Measurements from ENCODE around the gene TMEM31.

Gene TMEM31

DNA sequence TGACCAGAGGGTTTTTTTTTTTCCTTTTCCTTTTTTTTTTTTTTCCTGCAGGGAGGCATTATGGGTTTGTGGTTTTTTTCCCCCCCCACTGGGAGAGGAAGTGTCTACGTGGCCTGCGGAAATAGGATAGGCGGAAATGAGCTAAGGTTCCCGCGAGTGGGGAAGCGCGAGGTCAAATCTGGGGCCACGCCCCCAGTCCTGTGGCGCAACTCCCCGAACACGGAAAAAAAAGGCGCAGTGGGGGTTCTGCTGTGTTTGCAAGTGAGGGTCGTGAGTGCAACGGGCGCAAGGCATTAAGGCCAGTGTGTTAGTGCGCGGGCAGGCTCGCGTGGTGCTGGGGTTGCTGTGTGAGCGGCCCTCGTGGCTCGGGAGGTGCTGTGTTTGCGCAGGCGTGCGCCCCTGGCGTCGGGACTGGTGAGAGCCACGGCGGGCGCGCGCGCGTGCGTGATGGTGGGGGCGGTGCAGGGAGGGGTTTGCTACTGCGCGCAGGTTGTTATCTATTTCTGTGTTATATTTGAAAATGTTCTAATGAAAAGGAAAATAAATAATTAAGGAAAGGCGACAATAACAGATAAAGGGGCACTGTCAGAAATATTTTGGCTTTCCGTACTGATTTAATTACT lies 23.5 kb upstream of the TMEM31 start:
- peak overlapping the region; percentile 99 for H3K9ac ChIP-seq (ENCODE audit: low read depth, low read length, poor library complexity, severe bottlenecking)
- H3K27me3 ChIP-seq (ENCODE audit: insufficient read depth, low read length, poor library complexity, severe bottlenecking) = no peaks in the 10 kb centered on the region
- H2AFZ ChIP-seq (ENCODE audit: low read length) = peak overlapping the region; percentile 86
- peaks cover 30% of the 10 kb centered on the region for H4K20me1 ChIP-seq (ENCODE audit: insufficient read depth, low read length, poor library complexity, severe bottlenecking)
- peaks cover 18% of the 10 kb centered on the region for H3K36me3 ChIP-seq (ENCODE audit: insufficient read depth, low read length)
- H3K79me2 ChIP-seq (ENCODE audit: insufficient read depth, low read length) = peaks cover 49% of the 10 kb centered on the region
- peak overlapping the region; percentile 92 for H3K4me2 ChIP-seq (ENCODE audit: low read depth, low read length, poor library complexity, severe bottlenecking)
- H3K4me1 ChIP-seq (ENCODE audit: insufficient read depth, low read length, poor library complexity, severe bottlenecking) = peaks cover 25% of the 10 kb centered on the region
- no peaks in the 10 kb centered on the region for H3K9me2 ChIP-seq (replicated peaks; ENCODE audit: low read depth, low read length)
- H3K9me3 ChIP-seq (ENCODE audit: insufficient read depth, low read depth, low read length) = no peaks in the 10 kb centered on the region
- H3F3A ChIP-seq (ENCODE audit: low read depth) = no peaks in the 10 kb centered on the region; the same call in 1 of the 2 replicates
- no peak for TF ChIP-seq EZH2phosphoT487 (IDR thresholded peaks at IDR 0.05; ENCODE audit: borderline replicate concordance)
- TF ChIP-seq, protein P1, sequence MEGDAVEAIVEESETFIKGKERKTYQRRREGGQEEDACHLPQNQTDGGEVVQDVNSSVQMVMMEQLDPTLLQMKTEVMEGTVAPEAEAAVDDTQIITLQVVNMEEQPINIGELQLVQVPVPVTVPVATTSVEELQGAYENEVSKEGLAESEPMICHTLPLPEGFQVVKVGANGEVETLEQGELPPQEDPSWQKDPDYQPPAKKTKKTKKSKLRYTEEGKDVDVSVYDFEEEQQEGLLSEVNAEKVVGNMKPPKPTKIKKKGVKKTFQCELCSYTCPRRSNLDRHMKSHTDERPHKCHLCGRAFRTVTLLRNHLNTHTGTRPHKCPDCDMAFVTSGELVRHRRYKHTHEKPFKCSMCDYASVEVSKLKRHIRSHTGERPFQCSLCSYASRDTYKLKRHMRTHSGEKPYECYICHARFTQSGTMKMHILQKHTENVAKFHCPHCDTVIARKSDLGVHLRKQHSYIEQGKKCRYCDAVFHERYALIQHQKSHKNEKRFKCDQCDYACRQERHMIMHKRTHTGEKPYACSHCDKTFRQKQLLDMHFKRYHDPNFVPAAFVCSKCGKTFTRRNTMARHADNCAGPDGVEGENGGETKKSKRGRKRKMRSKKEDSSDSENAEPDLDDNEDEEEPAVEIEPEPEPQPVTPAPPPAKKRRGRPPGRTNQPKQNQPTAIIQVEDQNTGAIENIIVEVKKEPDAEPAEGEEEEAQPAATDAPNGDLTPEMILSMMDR (conservative IDR thresholded peaks at IDR 0.05; ENCODE audit: low read length) = 0 out of 2 replicates have a peak, but pooled peaks have one; percentile 12
- H3K4me3 ChIP-seq (ENCODE audit: low read length, poor library complexity, severe bottlenecking) = peak overlapping the region; percentile 99

DNA sequence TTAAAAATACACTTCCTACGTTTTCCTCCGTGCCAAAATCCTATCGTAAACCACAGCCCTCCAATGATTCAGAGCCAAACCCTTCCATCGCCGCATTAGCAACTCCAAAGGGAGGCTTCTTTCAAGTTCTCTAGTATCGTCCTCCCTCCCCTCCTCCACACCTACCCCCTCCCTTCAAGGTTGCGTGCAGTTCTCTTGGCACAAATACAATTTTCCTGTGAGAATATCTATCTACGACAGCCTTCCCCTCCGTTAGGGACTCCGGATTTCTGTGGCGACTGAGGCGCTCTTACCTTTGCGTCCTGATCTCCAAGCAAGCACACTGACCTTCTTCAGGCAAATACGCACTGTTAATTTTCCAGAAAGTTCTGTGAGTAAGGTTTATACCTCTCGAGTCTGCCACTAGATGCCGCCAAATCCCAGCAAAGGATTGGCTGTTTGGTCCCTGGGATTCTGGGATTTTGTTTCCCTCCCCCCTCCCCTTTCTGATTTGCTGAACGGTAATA lies 23.0 kb upstream of the TMEM31 start:
- Histone ChIP-seq H2AFZ (ENCODE audit: low read length) (peak overlapping the region; percentile 86), H3K27me3 (ENCODE audit: insufficient read depth, low read length, poor library complexity, severe bottlenecking) (no peaks in the 10 kb centered on the region), H3K79me2 (ENCODE audit: insufficient read depth, low read length) (peaks cover 46% of the 10 kb centered on the region), H3K4me3 (ENCODE audit: low read length, poor library complexity, severe bottlenecking) (peak overlapping the region; percentile 99), H3K9me2 (replicated peaks; ENCODE audit: low read depth, low read length) (no peaks in the 10 kb centered on the region), H3K36me3 (ENCODE audit: insufficient read depth, low read length) (peaks cover 16% of the 10 kb centered on the region), H3K4me1 (ENCODE audit: insufficient read depth, low read length, poor library complexity, severe bottlenecking) (peaks cover 25% of the 10 kb centered on the region), H4K20me1 (ENCODE audit: insufficient read depth, low read length, poor library complexity, severe bottlenecking) (peaks cover 28% of the 10 kb centered on the region), H3K9ac (ENCODE audit: low read depth, low read length, poor library complexity, severe bottlenecking) (peak overlapping the region; percentile 99), H3K4me2 (ENCODE audit: low read depth, low read length, poor library complexity, severe bottlenecking) (peak overlapping the region; percentile 92), H3F3A (ENCODE audit: low read depth) (no peaks in the 10 kb centered on the region; the same call in 1 of the 2 replicates), H3K9me3 (ENCODE audit: insufficient read depth, low read depth, low read length) (no peaks in the 10 kb centered on the region)
- no peak for TF ChIP-seq EZH2phosphoT487 (IDR thresholded peaks at IDR 0.05; ENCODE audit: borderline replicate concordance)
- TF ChIP-seq, protein P1 (conservative IDR thresholded peaks at IDR 0.05; ENCODE audit: low read length) = peak; percentile 65

DNA sequence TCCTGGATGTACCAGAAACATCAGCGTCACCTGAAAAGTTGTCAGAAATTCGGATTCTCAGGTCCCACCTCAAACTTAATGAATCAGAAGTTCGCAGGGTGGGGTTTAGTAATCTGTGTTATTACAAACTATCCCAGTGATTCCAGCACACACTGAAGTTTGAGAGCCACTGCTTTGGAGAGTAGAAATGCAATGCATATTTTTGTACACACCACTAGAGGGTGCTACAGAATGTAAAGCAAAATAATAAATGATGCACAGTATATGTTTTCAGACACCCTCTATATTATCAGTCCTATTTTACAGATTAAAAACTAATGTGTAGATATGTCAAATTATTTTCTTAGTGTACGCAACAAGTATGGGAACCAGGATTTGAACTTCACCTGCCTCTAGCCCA lies 21.8 kb upstream of the TMEM31 start:
- Histone ChIP-seq H4K20me1 (ENCODE audit: insufficient read depth, low read length, poor library complexity, severe bottlenecking) (peaks cover 23% of the 10 kb centered on the region), H3K79me2 (ENCODE audit: insufficient read depth, low read length) (peaks cover 34% of the 10 kb centered on the region), H3K9me3 (ENCODE audit: insufficient read depth, low read depth, low read length) (no peaks in the 10 kb centered on the region), H3K4me2 (ENCODE audit: low read depth, low read length, poor library complexity, severe bottlenecking) (peak overlapping the region; percentile 92), H3K27me3 (ENCODE audit: insufficient read depth, low read length, poor library complexity, severe bottlenecking) (no peaks in the 10 kb centered on the region), H2AFZ (ENCODE audit: low read length) (no peak overlapping the region), H3K4me1 (ENCODE audit: insufficient read depth, low read length, poor library complexity, severe bottlenecking) (peaks cover 22% of the 10 kb centered on the region), H3K9ac (ENCODE audit: low read depth, low read length, poor library complexity, severe bottlenecking) (peak overlapping the region; percentile 99), H3F3A (ENCODE audit: low read depth) (no peaks in the 10 kb centered on the region; the same call in 1 of the 2 replicates), H3K9me2 (replicated peaks; ENCODE audit: low read depth, low read length) (no peaks in the 10 kb centered on the region), H3K4me3 (ENCODE audit: low read length, poor library complexity, severe bottlenecking) (peak overlapping the region; percentile 99), H3K36me3 (ENCODE audit: insufficient read depth, low read length) (peaks cover 12% of the 10 kb centered on the region)
- no peak for TF ChIP-seq EZH2phosphoT487 (IDR thresholded peaks at IDR 0.05; ENCODE audit: borderline replicate concordance)
- TF ChIP-seq, protein P1 (conservative IDR thresholded peaks at IDR 0.05; ENCODE audit: low read length) = peak; percentile 66
